ENCODE data around the gene STK24.

DNA sequence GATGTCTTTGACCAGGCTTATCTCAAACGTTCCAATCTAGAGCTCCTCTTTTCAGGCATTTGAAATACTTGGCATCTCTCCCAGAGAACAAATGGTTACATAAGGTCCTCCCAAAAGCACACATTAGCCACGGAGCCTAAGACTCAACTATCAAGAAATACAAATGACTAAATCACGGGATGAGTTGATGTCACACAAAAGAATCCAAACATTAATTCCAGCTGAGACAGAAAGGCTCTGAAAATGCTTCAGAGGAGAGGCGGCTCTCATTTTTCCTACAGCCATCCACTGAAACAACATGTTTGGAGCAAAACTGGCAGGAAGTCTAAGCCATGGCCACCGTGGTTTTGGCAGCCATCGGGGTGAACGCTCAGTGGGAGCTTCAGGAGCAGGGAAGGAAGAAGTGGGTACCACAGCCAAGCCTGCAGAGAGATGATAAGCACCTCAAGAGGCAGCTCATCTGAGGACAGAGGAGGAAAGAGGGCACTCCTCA lies 122.5 kb downstream of the STK24 start:
- TF ChIP-seq, protein P1, sequence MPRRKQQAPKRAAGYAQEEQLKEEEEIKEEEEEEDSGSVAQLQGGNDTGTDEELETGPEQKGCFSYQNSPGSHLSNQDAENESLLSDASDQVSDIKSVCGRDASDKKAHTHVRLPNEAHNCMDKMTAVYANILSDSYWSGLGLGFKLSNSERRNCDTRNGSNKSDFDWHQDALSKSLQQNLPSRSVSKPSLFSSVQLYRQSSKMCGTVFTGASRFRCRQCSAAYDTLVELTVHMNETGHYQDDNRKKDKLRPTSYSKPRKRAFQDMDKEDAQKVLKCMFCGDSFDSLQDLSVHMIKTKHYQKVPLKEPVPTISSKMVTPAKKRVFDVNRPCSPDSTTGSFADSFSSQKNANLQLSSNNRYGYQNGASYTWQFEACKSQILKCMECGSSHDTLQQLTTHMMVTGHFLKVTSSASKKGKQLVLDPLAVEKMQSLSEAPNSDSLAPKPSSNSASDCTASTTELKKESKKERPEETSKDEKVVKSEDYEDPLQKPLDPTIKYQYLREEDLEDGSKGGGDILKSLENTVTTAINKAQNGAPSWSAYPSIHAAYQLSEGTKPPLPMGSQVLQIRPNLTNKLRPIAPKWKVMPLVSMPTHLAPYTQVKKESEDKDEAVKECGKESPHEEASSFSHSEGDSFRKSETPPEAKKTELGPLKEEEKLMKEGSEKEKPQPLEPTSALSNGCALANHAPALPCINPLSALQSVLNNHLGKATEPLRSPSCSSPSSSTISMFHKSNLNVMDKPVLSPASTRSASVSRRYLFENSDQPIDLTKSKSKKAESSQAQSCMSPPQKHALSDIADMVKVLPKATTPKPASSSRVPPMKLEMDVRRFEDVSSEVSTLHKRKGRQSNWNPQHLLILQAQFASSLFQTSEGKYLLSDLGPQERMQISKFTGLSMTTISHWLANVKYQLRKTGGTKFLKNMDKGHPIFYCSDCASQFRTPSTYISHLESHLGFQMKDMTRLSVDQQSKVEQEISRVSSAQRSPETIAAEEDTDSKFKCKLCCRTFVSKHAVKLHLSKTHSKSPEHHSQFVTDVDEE (CRISPR knock-in tag; IDR thresholded peaks at IDR 0.05), result no peak
- no peak for TF ChIP-seq TCF4 (CRISPR knock-in tag; IDR thresholded peaks at IDR 0.05; ENCODE audit: borderline replicate concordance)
- no peak for TF ChIP-seq OSR1 (CRISPR knock-in tag; IDR thresholded peaks at IDR 0.05)
- TF ChIP-seq ZFP3 (CRISPR knock-in tag; IDR thresholded peaks at IDR 0.05), result no peak
- no peak for TF ChIP-seq RARB (CRISPR knock-in tag; IDR thresholded peaks at IDR 0.05)
- TF ChIP-seq PPARA (CRISPR knock-in tag; IDR thresholded peaks at IDR 0.05; ENCODE audit: borderline replicate concordance), result no peak
- no peak for TF ChIP-seq BACH2 (CRISPR knock-in tag; IDR thresholded peaks at IDR 0.05; ENCODE audit: borderline replicate concordance)
- TF ChIP-seq, protein P2, sequence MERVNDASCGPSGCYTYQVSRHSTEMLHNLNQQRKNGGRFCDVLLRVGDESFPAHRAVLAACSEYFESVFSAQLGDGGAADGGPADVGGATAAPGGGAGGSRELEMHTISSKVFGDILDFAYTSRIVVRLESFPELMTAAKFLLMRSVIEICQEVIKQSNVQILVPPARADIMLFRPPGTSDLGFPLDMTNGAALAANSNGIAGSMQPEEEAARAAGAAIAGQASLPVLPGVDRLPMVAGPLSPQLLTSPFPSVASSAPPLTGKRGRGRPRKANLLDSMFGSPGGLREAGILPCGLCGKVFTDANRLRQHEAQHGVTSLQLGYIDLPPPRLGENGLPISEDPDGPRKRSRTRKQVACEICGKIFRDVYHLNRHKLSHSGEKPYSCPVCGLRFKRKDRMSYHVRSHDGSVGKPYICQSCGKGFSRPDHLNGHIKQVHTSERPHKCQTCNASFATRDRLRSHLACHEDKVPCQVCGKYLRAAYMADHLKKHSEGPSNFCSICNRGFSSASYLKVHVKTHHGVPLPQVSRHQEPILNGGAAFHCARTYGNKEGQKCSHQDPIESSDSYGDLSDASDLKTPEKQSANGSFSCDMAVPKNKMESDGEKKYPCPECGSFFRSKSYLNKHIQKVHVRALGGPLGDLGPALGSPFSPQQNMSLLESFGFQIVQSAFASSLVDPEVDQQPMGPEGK (CRISPR knock-in tag; IDR thresholded peaks at IDR 0.05; ENCODE audit: borderline replicate concordance), result no peak
- TF ChIP-seq, protein P3, sequence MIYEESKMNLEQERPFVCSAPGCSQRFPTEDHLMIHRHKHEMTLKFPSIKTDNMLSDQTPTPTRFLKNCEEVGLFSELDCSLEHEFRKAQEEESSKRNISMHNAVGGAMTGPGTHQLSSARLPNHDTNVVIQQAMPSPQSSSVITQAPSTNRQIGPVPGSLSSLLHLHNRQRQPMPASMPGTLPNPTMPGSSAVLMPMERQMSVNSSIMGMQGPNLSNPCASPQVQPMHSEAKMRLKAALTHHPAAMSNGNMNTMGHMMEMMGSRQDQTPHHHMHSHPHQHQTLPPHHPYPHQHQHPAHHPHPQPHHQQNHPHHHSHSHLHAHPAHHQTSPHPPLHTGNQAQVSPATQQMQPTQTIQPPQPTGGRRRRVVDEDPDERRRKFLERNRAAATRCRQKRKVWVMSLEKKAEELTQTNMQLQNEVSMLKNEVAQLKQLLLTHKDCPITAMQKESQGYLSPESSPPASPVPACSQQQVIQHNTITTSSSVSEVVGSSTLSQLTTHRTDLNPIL (CRISPR knock-in tag; IDR thresholded peaks at IDR 0.05; ENCODE audit: low read depth), result no peak
- TF ChIP-seq ZNF70 (CRISPR knock-in tag; IDR thresholded peaks at IDR 0.05), result no peak
